HG02981 (cell line): ENCODE measurements around the gene PRDM7.
A peak's percentile ranks its signal among the peaks of the same experiment; 100 is the strongest.
"Not testable (repeated sequence)": the region's sequence is repeated elsewhere in the genome, so short reads cannot be mapped to it uniquely, and the experiment has no call there.

Experiments
- ATAC-seq: cut with Tn5 transposase; IDR thresholded peaks from one replicate; pipeline ENCODE4 v1.9.1; 2021; ENCODE audit warnings: mild to moderate bottlenecking, moderate library complexity; ENCODE audit not compliant: unreplicated experiment

The PRDM7 gene

DNA sequence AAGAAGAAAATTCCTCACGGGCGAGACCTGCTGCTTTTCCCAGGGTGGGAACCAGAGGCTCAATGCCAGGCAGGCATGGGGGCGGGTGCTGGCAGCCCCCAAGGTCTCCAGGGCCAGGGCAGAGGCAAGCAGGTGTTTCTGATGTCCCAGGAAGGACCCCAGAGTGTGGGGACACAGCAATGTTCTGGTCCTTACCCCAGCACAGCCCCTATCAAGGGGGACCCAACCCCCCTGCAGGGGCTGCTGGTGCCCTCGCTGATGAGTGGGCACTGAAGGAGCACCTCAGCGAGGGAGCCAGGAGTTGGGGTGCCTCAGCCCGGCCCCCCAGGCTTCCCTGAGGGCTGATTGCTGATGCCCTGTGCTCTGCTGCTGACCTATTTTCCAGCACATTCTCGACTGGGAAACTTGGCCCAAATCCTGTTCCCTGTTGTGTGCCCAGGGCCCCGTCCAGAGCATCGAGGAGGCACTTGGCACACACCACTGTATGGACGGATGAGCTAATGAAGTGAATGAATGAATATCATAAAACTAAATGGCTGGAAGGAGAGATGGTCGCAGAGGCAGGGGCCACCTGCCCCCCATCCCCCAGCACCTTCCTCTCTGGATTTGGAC lies 60.7 kb downstream of the PRDM7 start:
- no peak for ATAC-seq

DNA sequence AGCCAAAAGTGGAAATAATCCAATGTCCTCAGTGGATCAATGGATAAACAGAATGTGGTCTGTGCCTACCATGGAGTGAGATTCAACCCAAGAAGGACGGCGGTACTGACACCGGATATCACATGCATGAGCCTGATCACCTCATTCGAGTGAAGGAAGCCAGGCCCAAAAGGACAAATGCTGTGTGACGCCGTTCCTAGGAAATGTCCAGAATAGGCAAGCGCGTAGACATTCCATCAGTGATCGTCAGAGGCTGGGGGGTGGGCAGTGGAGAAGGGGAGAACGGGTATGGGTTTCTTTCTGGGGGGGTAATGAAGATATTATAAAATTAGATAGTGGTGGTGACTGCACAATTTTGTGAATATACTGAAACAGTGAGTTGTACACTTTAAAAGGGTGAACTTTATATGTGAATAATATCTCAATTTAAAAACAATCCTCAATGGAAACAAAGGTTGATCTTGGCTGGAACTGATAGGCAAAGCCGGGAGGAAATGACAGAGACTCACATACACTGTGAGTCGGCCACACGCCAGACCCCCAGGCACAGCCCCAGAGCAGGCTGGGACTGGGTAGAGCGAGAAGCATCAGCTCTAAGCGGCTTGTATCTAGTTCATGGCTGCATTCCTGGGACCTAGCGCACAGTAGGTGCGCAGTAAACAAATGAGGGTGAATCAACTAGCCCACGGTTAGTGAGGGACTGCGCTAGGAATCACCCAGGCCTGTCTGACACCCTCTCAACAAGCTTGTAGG lies 61.4 kb downstream of the PRDM7 start:
- no peak for ATAC-seq

GRCh38 chr16:90012991-90013745 lies 64.0 kb downstream of the PRDM7 start:
- no peak for ATAC-seq

GRCh38 chr16:90011908-90012501 lies 65.1 kb downstream of the PRDM7 start:
- no peak for ATAC-seq

DNA sequence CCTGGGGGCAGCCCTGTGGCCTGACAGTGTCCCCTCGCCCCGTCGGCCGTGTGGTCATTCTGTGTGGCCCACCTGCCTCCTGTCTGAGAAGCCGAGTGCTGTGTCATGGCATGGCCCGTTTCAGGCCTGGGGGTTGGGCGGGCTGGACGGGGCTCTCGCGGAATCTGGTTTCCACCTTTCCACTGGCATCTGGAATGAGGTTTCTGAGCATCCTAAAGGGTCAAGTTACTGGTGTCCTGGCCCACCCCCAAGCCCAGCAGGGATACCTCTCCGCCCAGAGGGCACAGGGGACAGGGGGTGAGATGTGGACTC lies 65.7 kb downstream of the PRDM7 start:
- ATAC-seq: no peak

DNA sequence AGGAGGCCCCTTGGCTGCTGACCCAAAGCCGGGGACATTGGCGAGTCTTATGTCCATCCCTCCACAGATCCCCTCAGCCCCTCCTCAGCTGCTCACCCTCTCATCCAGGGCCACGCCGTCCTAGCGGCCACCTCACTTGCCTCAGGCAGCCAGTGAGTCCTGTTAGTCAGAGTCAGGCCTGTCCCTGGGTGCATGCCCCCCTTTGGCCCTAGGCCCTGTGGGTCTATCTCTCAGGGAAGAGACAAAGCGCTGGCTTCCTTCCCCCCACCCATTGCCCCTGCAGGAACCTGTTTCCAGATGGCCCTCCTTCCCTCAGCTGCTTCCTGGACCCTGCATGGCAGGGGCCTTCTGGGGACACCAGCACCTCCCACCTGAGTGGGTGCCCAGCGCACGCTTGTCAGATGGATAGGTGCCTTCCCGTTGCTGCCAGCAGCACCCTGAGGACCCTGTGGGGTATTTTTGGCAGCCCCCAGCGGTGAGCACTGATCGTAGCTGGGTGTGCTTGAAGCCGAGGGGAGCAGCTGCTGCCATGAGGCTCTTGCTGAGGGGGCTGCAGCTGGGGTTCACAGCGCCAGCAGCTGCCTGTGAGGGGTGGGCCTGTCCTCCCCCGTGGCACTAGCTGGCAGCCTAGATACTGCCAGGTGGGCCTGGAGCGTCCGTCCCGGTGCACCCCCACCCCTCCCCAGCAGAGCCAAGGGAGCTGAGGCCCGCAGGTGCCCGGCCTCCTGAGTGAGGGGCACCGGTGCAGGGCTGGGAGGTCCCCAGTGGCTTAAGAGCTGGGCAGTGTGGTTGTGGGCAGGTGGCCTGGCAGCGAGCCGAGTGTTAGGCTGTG lies 66.2 kb downstream of the PRDM7 start:
- no peak for ATAC-seq

DNA sequence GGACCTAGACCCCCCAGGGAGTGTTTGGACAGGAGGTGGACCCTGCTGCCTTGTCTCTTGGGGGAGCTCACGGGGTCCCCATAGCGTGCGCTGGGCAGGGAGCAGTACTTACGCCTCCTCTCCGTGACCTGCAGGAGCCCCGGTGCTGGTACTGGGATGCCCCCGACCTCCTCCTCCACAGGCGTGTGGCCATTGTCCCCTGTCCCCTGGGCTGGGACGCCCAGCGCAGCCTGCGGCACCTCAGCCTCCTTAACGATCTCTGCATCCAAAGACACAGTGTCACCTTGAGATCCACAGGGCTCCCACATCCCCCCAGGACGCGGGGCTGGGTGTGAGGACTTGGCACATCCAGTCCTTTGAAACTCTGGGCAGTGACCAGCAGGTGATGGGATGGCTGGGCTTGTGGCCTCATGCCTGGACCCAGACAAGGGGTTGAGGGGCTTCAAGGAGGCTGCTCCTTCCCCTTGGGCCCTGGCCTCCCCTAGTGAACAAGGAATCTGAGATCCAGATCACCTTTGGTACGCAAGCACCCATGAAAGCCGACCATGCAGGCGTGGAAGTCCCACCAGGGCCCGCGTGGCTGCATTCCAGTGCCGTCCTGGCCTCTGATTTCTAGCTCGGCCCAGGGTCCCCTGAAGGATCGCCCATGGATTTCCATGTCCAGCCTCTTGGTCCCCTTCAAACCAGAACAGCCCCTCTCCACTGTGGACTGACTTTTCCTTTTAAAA lies 67.8 kb downstream of the PRDM7 start:
- no peak for ATAC-seq

DNA sequence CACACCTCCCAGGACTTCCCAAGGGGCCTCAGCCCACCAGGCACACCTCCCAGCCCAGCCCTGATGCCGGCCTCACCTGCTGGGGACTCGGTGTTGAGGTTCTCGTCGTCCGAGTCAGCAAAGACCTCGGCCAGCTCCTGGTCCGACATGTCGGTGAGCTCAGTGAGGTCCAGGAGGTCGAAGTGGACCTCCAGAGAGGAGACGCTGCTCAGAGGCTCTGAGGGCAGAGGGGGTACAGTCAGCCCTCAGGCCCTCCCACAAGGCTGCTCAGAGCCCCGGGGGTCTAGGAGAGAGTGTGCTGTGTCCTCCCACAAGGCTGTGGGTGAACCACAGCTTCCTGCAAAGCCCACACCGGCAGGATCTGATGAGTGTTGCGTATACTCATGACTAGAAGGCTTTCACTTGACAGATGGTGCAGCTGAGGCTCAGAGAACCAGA lies 68.4 kb downstream of the PRDM7 start:
- peak; percentile 75 for ATAC-seq

DNA sequence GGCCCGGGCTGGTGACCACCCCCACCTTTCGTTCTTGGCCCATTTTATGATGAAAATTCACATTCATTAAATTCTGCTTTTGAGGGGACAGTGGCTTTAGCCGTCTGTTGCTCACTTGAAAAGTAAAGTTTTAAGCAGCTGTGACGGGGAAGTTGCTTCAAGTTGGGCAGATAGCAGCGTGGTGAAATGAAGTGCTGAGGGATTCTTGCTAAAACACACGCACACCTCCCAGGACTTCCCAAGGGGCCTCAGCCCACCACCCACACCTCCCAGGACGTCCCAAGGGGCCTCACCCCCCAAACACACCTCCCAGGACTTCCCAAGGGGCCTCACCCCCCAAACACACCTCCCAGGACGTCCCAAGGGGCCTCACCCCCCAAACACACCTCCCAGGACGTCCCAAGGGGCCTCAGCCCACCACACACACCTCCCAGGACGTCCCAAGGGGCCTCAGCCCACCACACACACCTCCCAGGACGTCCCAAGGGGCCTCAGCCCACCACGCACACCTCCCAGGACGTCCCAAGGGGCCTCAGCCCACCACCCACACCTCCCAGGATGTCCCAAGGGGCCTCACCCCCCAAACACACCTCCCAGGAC lies 69.4 kb downstream of the PRDM7 start:
- ATAC-seq: not testable (repeated sequence)

GRCh38 chr16:90007015-90007414 lies 70.1 kb downstream of the PRDM7 start:
- ATAC-seq: no peak
